Stimulated activated CD4-positive, alpha-beta T cell treated with anti-CD3 and anti-CD28 coated beads, Interleukin-4, amount 100 ng/mL, for 24 hours (primary cell): Measurements from ENCODE around the gene SRPK3.

Source experiments
- DNase-seq: peaks from one replicate; pipeline ENCODE4 v3.0.0-alpha.2; 2020

The SRPK3 gene

GRCh38 chrX:153789654-153790053, 8.8 kb downstream of the SRPK3 start:
- no peak for DNase-seq

DNA sequence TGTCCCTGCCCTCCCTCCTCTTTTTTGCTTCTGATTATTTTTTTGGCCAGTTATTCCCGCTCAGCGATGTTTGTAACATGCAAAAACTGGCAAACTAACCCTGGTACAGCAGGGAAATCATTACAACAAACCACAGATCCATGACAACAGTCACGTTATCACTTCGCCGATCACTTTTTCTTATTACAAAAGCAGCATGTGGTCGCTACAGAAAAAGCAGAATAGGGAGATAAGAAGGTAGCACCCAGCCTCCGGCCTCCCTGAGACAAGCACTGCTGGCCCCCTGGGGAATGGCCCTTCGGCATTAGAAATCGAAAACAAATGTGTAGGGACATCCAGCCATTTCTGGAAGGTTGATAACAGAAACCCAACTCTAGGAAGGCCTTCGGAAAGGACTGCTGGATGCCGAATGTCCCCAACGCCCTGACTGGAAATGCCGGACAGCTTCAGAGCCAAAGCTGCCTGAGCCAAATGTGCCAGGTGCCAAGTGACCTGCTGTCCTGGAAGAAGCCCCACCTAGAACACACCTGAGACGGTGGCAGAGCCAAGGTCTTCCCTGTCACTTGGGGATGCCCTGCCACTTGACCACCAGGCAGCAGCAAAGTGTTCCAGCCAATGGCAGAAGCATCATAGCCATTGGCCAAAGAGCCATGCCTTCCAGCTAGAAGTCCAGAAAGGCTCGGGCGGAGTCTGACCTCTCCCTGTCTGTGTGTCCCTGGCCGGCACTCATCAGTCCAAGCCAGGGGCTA, 10.4 kb downstream of the SRPK3 start:
- no peak for DNase-seq

DNA sequence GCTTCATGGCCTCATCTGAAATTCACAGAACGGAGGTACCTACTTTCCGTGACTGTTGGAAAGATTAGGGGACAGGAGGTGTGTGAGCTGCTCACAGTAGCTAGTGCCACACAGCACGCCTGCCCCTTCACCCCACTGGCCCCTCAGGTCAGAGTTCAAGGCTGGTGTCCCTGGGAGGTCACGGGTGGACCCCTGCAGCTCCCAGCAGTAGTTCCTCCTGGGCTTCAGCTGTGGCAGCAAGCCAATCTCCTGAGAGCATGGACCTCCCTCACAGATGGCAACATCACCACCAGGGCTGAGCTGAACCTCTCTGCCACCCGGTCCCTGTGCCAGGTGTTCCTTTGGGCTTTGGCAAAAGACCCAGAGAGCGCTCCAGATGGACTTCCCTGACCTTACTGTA, 11.5 kb downstream of the SRPK3 start:
- no peak for DNase-seq

DNA sequence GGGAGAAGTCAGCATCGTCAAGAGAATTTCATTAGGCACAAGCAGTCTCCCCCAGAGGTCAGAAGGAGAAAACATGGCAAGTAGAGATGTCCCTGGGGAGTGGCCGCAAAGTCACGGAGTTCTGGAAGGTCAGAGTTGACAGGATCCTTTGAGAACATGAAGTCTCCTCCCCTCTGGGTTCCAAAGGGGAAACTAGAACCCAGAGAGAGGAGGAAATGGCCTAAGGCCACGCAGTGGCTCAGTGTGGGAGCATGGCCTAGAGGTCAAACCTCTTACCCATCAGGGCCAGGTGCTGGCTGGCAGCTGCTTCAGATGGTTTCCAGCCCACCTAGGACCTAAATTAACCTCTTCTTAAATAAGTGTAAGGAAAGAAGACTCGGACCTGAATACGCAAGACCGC, 12.4 kb downstream of the SRPK3 start:
- DNase-seq, result no peak

- DNase-seq, result peak; percentile 90
Observed at GRCh38 chrX:153794018-153794896, 13.4 kb downstream of the SRPK3 start, which contains the start of the genes IDH3G and SSR4. TSS of gene IDH3G (minus strand) at chrX:153794375. CDS start at chrX:153794326, 49 bp downstream. TSS of gene SSR4 (plus strand) at chrX:153794668. CDS start at chrX:153794688, 20 bp downstream.

- peak; percentile 24 for DNase-seq
Observed at GRCh38 chrX:153794897-153795816, 14.3 kb downstream of the SRPK3 start.

- DNase-seq, result no peak
Observed at GRCh38 chrX:153797415-153798015, 16.7 kb downstream of the SRPK3 start.

DNA sequence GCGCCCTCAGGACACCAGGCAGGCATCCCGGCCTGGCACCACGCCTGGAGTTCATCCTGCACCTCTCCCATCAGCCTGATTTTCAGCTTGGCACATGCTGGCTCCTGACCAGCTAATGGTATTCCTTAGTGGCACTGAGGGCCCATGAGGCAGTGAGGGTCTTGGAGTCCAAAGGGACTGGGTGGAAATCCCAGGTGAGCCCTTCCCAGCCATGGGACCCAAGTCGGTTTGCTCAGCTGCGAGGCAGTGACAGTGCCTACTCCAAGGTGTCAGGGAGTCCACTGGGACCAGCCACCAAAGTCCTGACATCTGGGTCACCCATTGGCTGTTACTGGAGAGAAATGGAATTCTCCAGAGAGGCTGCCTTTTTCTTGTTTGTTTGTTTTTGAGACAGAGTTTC, 18.5 kb downstream of the SRPK3 start:
- no peak for DNase-seq

- DNase-seq, result no peak
Observed at GRCh38 chrX:153800177-153800722, 19.4 kb downstream of the SRPK3 start.

- DNase-seq, result no peak
Observed at GRCh38 chrX:153800746-153801145, 19.9 kb downstream of the SRPK3 start.

DNA sequence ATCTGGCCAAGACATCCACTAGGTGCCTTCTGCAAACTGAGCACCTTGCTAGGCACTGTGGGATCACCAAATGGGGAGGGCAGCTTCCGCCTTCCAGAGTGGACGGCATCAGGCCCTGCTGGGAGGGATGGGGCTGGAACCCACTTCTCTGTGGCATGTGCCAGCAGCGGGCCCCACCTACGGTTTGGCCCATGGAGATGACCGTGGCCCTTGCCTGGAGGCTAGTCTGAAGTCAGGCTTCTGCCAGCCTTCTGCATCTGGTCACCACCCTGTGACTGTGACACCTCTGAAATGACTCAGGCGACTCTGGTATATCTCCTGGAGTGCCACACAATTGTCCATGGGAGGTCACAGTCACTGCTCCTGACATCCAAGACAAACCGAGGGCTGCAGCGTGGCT, 20.8 kb downstream of the SRPK3 start:
- no peak for DNase-seq

- no peak for DNase-seq
Observed at GRCh38 chrX:153802513-153803045, 21.7 kb downstream of the SRPK3 start.

DNA sequence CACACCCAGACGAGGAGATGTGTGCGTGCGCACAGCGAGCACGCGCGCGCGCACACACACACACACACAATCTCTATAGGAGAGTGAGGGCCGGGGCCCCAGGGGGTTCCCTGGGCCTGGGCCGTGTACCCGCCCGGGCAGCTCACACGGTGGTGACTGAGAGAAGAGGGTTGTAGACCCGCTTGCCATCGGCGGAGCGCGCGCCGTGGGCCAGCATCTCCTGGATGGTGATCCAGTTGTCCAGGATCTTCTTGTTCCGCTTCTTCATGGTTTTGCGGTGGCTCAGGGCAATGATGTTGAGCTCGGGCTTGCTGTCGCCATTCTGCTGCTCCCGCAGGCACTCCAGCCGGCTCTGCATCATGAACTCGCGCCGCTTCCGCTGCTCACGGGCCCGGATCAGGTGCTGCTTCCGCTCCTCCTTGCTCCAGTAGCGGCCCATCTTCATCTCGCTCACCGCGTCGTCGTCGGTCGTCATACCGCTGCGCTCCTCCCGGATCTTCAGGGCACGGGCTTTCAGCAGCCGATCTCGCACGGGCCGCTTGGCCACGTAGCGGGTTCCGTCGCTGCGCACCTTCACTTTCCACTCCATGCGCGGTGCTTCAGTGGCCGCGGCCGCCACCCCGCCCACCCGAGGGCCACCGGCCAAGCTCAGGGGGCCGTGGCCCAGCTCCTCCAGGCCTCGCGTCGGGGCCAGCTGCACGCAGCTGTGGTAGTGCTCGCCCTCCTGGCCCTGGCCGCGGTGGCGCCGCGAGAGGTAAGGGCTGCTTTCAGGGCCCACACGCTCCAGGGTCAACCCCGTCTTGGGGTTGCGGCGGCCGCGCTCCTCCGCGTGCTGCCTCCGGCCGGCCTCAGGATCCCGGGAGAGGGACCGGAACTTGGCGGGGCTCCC, 22.6 kb downstream of the SRPK3 start:
- no peak for DNase-seq

DNA sequence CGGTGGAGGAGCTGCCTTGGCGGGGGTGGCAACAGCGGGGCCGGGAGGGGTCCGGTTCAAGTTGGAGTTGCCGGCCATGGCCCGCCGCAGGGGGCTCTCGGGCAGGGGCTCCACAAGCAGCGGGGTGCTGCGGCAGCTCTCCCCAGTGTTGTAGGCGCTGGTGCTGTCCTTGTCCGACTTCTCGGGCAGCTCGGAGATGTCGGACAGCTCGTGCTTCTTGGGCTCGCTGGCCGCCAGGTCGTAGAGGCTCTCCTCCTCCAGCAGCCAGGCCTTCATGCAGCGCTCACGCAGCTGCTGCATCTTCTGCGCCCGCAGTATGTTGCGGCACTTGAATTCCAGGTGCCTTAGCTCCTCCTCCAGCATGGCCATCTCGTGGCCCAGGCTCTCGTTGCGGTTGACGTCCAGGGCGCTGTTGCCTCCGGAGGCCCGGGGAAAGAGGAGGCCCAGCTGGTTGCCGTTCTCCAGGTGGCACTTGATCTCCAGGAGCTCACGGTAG, 23.3 kb downstream of the SRPK3 start:
- no peak for DNase-seq

GRCh38 chrX:153804621-153805020, 23.8 kb downstream of the SRPK3 start:
- DNase-seq, result no peak

- no peak for DNase-seq
Observed at GRCh38 chrX:153805436-153805835, 24.6 kb downstream of the SRPK3 start.

GRCh38 chrX:153806999-153807575, 26.2 kb downstream of the SRPK3 start:
- DNase-seq, result no peak

- DNase-seq, result no peak
Observed at GRCh38 chrX:153807976-153808375, 27.1 kb downstream of the SRPK3 start.

GRCh38 chrX:153812220-153812619, 31.4 kb downstream of the SRPK3 start:
- no peak for DNase-seq

- no peak for DNase-seq
Observed at GRCh38 chrX:153813161-153813560, 32.3 kb downstream of the SRPK3 start.
